ENCODE measurements around the gene TOX2.

The TOX2 gene

DNA sequence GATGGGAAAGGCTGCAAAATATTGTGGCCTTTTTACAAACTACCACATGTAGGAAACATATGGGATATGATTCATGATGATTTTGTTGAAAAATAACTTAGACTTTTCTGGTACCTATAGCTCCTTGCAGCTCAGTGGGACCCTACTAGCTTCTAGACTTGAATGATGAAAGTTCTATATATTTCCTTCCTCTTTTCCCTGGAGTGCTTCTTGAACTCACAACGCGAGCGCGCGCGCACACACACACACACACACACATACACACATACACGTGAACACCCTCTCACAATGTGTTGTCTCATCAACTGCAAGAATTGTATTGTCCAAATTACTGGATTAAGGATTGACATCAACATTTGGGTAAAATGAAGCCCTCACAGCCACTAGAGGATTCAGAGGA is 61.9 kb downstream of the TOX2 start:
- in situ Hi-C loops (cut with MboI; ENCODE audit: low pct_unique_long_range_greater_than_20kb, low sequenced_read_pairs, unreplicated experiment), result no loop called here
- TF ChIP-seq, protein P1, sequence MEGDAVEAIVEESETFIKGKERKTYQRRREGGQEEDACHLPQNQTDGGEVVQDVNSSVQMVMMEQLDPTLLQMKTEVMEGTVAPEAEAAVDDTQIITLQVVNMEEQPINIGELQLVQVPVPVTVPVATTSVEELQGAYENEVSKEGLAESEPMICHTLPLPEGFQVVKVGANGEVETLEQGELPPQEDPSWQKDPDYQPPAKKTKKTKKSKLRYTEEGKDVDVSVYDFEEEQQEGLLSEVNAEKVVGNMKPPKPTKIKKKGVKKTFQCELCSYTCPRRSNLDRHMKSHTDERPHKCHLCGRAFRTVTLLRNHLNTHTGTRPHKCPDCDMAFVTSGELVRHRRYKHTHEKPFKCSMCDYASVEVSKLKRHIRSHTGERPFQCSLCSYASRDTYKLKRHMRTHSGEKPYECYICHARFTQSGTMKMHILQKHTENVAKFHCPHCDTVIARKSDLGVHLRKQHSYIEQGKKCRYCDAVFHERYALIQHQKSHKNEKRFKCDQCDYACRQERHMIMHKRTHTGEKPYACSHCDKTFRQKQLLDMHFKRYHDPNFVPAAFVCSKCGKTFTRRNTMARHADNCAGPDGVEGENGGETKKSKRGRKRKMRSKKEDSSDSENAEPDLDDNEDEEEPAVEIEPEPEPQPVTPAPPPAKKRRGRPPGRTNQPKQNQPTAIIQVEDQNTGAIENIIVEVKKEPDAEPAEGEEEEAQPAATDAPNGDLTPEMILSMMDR (IDR thresholded peaks at IDR 0.05; ENCODE audit: extremely low read depth, insufficient read depth, missing control alignments), result no peak
- DNase-seq (ENCODE audit: low spot score), result no peak

DNA sequence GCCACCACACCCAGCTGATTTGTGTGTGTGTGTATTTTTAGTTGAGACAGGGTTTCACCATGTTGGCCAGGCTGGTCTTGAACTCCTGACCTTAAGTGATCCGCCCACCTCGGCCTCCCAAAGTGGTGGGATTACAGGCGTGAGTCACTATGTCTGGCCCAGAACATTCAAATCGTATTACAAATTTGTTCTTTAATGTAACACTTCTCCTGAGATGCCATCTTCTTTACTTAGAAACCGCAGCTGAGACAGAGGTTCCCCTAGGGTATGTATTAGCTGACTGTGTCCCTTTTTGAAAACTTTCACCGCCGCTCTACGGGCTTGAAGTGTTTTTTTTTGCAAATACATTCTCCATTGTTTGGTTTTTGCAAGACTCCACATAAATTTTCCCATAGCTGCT is 62.6 kb downstream of the TOX2 start:
- in situ Hi-C loops (cut with MboI; ENCODE audit: low pct_unique_long_range_greater_than_20kb, low sequenced_read_pairs, unreplicated experiment), result no loop called here
- TF ChIP-seq, protein P1 (IDR thresholded peaks at IDR 0.05; ENCODE audit: extremely low read depth, insufficient read depth, missing control alignments), result no peak
- DNase-seq (ENCODE audit: low spot score), result no peak

DNA sequence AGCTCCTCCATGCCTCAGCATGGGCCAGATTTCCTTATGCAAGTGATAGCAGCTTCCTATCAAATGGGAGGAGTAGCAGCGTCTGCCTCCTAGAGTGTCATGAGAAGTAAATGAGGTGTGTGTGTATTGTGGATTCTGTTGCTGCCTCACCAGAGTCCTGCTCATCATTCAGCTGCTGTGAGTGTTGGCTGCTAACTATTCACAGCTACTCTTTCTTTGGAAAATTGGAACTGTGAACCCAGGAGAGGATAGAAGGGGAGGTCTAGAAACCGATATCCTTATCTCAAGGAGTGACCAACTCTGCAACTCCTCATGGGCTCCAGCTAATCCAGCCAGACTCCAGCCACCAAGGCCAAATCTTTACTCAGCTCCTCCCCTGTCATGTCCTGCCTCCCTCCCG is 63.3 kb downstream of the TOX2 start:
- in situ Hi-C loops (cut with MboI; ENCODE audit: low pct_unique_long_range_greater_than_20kb, low sequenced_read_pairs, unreplicated experiment), result no loop called here

DNA sequence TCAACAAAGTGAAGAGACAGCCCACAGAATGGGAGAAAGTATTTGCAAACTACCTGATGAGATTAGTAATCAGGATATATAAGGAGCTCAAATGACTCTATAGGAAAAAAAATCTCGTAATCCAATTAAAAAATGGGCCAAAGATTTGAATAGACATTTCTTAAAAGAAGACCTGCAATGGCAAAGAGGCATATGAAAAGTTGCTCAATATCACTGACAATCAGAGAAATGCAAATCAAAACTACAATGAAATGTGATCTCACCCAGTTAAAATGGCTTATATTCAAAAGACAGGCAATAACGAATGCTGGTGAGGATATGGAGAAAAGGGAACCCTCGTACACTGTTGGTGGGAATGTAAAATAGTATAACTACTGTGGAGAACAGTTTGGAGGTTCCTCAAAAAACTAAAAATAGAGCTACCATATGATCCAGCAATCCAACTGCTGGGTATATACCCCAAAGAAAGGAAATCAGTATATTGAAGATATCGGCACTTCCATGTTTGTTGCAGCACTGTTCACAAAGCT is 65.0 kb downstream of the TOX2 start:
- DNase-seq (ENCODE audit: low spot score), result no peak
- TF ChIP-seq, protein P1 (IDR thresholded peaks at IDR 0.05; ENCODE audit: extremely low read depth, insufficient read depth, missing control alignments), result no peak
- in situ Hi-C loops (cut with MboI; ENCODE audit: low pct_unique_long_range_greater_than_20kb, low sequenced_read_pairs, unreplicated experiment), result no loop called here

More for the DNA sequence above, 63.3 kb downstream of the TOX2 start:
- TF ChIP-seq, protein P1 (IDR thresholded peaks at IDR 0.05; ENCODE audit: extremely low read depth, insufficient read depth, missing control alignments), result no peak
- no peak for DNase-seq (ENCODE audit: low spot score)

DNA sequence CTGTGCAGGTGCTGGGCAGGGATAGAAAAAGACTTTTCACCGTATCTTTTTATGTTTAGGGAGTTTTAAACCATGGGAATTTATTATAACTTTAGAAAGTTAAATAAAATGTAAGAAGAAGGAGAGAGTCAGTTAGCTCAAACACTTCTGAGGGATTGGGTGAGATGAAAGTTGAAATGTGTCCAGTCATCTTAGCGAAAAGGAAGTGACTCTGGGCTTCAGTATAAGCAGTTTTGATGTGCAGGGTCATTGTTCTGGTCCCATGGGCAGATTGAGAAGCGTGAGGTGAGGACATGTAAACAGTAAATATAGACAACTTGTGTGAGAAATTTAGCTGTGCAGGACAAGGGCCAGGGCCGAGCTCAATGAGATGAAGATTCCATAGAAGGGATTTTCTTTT is 66.9 kb downstream of the TOX2 start:
- DNase-seq (ENCODE audit: low spot score), result no peak
- TF ChIP-seq, protein P1 (IDR thresholded peaks at IDR 0.05; ENCODE audit: extremely low read depth, insufficient read depth, missing control alignments), result no peak
- in situ Hi-C loops (cut with MboI; ENCODE audit: low pct_unique_long_range_greater_than_20kb, low sequenced_read_pairs, unreplicated experiment), result no loop called here

DNA sequence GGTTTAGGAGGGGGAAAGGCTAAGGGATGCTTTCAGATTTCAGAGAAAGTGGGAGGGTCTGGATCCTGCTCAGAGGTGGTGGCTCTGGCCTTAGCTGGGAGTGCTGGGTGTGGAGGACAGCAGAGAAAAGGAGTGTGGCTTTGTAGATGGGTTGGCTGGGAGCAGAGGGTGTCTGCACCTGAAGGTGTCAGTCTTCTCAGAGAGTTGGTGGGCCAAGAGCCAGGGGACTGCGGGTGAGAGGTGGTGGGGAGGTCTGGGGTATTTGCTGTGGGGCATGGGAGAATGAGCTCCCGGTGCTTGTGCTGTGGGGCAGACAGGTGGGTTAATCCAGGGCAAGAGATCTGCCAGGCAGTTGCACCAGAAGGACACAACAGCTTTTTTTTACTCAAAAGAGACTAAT is 67.4 kb downstream of the TOX2 start:
- DNase-seq (ENCODE audit: low spot score), result no peak
- TF ChIP-seq, protein P1 (IDR thresholded peaks at IDR 0.05; ENCODE audit: extremely low read depth, insufficient read depth, missing control alignments), result no peak
- in situ Hi-C loops (cut with MboI; ENCODE audit: low pct_unique_long_range_greater_than_20kb, low sequenced_read_pairs, unreplicated experiment), result no loop called here

DNA sequence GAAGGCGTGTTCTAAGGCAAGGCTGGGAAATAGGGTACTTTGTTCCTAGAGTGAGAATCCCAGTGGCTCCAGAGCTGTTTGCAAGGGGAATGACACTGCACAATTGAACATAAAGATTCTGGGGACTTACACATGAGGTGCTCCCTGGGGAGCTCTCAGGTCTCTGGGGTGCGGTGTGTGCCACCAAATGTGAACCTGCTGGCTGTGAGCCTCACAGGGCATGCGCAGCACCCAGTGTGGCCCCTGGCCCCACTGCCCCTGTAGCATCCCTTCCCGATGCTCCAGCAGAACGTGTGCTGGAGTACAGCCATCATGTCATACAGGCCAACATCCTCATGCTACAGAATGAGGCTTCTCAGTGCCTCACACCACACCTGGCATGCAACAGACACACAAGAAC is 68.2 kb downstream of the TOX2 start:
- DNase-seq (ENCODE audit: low spot score), result no peak
- TF ChIP-seq, protein P1 (IDR thresholded peaks at IDR 0.05; ENCODE audit: extremely low read depth, insufficient read depth, missing control alignments), result no peak
- in situ Hi-C loops (cut with MboI; ENCODE audit: low pct_unique_long_range_greater_than_20kb, low sequenced_read_pairs, unreplicated experiment), result no loop called here

Measured in GM13977 (cell line).